Stimulated activated CD8-positive, alpha-beta memory T cell treated with anti-CD3 and anti-CD28 coated beads, Interleukin-4, amount 100 ng/mL, for 1 hour (primary cell): Measurements from ENCODE around the gene ADGRF3.
"Not testable (repeated sequence)": the region's sequence is repeated elsewhere in the genome, so short reads cannot be mapped to it uniquely, and the experiment has no call there.

Experiments used
- DNase-seq, 2 donors: peaks; one replicate each; pipeline ENCODE4 v3.0.0-alpha.2; 2020; ENCODE audit warnings: low read depth in 2 of 2, low spot score in 1 of 2

ADGRF3 gene

GRCh38 chr2:26283606-26284005 lies 63.0 kb downstream of the ADGRF3 start:
- DNase-seq: no peak

GRCh38 chr2:26281226-26281625 lies 65.4 kb downstream of the ADGRF3 start:
- no peak for DNase-seq

DNA sequence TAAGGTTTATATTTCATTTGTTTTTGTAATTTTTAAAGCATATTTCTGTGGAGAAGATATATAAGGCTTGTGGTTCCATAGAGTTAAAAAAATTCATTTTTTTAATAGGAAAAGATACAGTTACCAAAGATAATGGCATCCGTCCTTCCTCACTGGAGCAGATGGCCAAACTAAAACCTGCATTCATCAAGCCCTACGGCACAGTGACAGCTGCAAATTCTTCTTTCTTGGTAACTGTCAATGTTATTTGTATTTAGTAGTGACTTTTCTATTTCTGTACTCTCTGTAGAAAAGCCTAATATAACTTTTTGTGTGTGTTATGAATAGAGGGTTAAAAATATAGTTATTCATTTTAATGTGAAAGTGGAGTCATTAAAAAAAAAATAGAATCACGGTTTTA lies 66.7 kb downstream of the ADGRF3 start:
- DNase-seq: no peak

DNA sequence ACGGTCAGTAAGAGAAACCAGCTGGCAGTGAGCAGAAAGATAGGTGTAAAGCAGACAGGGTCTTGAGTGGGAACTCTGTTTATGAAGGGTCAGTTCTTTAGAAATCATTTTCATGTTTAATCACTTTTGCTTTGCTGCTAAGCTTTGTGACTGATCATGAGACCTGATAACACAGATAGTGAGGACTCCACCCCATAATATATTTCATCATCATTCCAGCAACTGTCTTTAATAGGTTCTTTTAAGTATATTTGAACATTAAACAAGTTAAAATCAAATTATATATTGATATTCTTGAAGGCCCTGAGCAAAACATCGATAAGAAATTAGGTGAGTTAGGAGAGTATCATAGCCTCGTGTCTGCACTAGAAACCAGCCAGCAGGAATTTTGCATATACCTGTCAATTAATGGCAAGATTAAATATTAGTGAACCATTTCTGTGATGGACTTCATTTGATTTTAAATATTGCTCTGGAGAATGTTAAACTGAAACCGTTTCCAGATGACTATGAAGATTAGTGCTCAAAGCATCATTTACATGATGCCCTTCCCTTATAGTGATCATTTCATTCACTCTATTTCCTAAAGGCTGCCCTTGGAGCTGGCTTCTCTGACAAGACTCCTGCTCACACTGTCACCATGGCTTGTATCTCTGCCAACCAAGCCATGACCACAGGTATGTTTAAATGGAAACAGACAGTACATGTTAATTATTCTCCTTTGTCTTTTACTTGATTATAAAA lies 69.9 kb downstream of the ADGRF3 start:
- no peak for DNase-seq

DNA sequence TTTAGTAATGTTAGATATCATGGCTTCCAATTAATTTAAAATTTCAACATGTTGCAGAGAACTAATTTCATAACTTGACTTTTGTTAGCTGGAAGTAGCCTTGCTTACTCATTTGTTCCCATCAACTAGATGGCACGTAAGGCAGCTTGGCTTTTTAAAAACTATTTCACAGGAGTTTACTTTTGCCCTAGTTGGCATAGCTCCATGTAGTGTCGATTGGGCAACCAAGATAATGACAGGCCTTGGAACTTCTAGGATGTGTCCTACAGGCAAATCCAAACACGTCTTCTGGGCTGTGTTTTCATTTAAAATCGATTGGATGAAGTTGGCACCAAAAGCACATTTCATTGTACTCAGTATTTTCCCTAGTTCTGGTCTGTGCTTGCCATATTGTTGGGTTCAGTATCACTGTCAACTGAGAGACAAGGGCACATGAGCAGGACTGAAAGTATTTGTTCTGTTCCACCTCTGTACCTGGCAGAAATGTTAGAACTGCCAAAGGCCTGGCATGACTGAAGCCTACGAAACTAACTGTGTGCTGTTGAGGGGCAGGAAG lies 72.5 kb downstream of the ADGRF3 start:
- DNase-seq: no peak

GRCh38 chr2:26273501-26273900 lies 73.1 kb downstream of the ADGRF3 start:
- no peak for DNase-seq

GRCh38 chr2:26270373-26270772 lies 76.2 kb downstream of the ADGRF3 start:
- no peak for DNase-seq

GRCh38 chr2:26269571-26270158 lies 76.9 kb downstream of the ADGRF3 start:
- no peak for DNase-seq

DNA sequence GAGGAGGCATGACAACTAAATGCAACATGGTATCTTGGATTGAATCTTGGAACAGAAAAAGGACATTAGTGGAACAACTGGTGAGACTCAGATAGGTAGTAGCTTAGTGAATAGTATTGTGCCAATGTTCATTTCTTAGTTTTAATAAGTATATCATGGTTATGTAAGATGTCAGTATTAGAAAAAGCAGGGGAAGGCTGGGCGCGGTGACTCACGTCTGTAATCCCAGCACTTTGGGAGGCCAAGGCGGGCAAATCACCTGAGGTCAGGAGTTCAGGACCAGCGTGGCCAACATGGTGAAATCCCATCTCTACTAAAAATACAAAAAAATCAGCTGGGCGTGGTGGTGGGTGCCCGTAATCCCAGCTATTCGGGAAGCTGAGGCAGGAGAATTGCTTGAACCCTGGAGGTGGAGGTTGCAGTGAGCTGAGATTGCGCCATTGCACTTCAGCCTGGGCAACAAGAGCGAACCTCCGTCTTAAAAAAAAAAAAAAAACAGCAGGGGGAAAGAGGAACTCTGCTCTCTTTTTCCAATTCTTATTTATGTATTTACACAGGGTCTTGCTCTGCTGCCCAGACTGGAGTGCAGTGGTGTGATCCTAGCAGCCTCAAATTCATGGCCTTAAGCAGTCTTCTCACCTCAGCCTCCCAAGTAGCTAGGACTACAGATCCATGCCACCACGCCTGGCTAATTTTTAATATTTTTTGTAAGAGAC lies 77.8 kb downstream of the ADGRF3 start:
- not testable (repeated sequence) for DNase-seq

DNA sequence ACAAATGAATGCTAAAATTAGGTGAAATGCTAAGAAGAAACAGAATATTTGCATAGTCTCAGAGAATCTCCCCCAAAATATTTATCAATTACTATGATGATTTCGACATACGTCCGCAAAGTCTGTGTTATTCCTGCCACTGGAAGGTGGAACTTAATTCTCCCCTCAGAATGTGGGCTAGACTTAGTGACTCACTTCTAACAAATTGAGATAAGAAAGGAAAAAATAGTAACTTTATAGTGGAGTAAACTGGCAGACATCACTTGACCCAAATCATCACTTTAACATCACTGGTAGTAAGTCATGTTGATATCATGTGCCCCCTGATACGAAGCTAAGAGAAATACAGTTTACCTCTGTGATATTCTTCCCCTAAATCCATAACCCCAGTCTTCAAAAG lies 78.4 kb downstream of the ADGRF3 start:
- no peak for DNase-seq

DNA sequence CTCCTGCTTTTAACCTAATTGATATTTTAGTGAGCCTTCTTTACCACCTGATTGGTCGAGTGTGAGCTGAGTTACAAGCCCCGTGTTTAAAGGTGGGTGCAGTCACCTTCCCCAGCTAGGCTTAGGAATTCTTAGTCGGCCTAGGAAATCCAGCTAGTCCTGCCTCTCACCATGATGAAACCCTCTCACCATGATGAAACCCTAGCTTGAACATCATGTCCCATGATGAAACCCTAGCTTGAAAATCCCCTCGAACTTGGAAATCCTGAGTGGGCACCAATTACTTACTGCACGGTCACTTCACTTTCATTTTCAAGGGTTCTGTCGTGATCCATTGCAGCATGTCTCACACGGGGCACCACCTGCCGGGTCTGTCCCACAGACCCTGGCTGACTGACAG lies 87.8 kb downstream of the ADGRF3 start:
- DNase-seq: not testable (repeated sequence)
